Esophagus squamous epithelium (tissue), 5 donors: ENCODE results near the gene UBTD1. TPM values are rescaled to one million over a fixed set of nuclear protein-coding genes. Genes with fewer than 3 reads are reported as not detected.

Experiments used
- DNase-seq: peaks from one replicate; lab custom pipeline; 2025; lab: John Stamatoyannopoulos, UW
- H3K27ac ChIP-seq, 4 donors: fragments of 200-600 bp; sonication (generic); one replicate each; pipeline ENCODE4 v1.5.1; 2016 to 2019; ENCODE audit warnings: mild to moderate bottlenecking in 1 of 4
- H3K27me3 ChIP-seq, 4 donors: fragments of 200-600 bp; sonication (generic); 1 replicate in 3 of 4; 2 replicates in 1 of 4; pipeline versions ENCODE4 v1.5.1 to v1.6.0; 2017 to 2021; ENCODE audit warnings: antibody characterized with exemption in 1 of 4
- H3K36me3 ChIP-seq, 3 donors: fragments of 200-600 bp; sonication (generic); one replicate each; pipeline ENCODE4 v1.5.1; 2016 to 2019
- H3K4me1 ChIP-seq, 3 donors: fragments of 200-600 bp; sonication (generic); one replicate each; pipeline ENCODE4 v1.5.1; 2017 to 2019
- H3K4me3 ChIP-seq, 4 donors: fragments of 200-600 bp; sonication (generic); 1 replicate in 3 of 4; 2 replicates in 1 of 4; pipeline ENCODE4 v1.5.1; 2016 to 2019; ENCODE audit warnings: mild to moderate bottlenecking in 2 of 4, moderate library complexity in 1 of 4
- H3K9me3 ChIP-seq, 3 donors: fragments of 200-600 bp; sonication (generic); one replicate each; pipeline ENCODE4 v1.5.1; 2016 to 2019
- CTCF ChIP-seq, 6 experiments: fragments of 450-650 bp in 4 of 6; fragments of 200-600 bp in 2 of 6; sonication (generic) in 2 of 6; IDR thresholded peaks; one replicate each; pipeline ENCODE4 v1.5.1; 2016 to 2019; ENCODE audit warnings: antibody characterized with exemption in 6 of 6, mild to moderate bottlenecking in 4 of 6, moderate library complexity in 4 of 6
- POLR2A ChIP-seq, 4 donors: fragments of 450-650 bp; IDR thresholded peaks; one replicate each; pipeline ENCODE4 v1.6.1; 2017; ENCODE audit warnings: antibody characterized with exemption in 4 of 4, mild to moderate bottlenecking in 4 of 4, moderate library complexity in 3 of 4
- WGBS, 2 donors: methylation state at CpG; one replicate each; pipeline ENCODE4 v1.1.5; 2018; 5-methylcytosine and 5-hydroxymethylcytosine counted together
- intact Hi-C: fragments of 100-400 bp; cut with DNase I; formaldehyde crosslinking; loops from one replicate; pipeline ENCODE4 v1.15.0; 2022
- total RNA-seq, 4 donors: library from RNA; depleted of rRNA; stranded (reverse); fragments of >200 nt; gene quantifications; one replicate each; pipeline ENCODE4 v1.1.0, GENCODE V29; 2016
- donor health status: DM: yes; HTN: yes; CAD: no.

Gene UBTD1
- total RNA-seq, 4 donors from 2014 or later, result 4.3 to 8.5 (median 5.8) TPM

- peak within 1 kb of the TSS; percentile 69 to 99 (median 98) for H3K4me3 ChIP-seq
- no peaks in the 10 kb centered on the region for H3K9me3 ChIP-seq
- DNase-seq, result peak; percentile 95
- H3K27ac ChIP-seq, result peak within 1 kb of the TSS; percentile 95 to 99 (median 98)
- peaks cover 9 to 65% (median 27%) of the 10 kb centered on the region in 3 donors for H3K4me1 ChIP-seq
- peaks cover 0 to 9% (median 0%) of the 10 kb centered on the region in 3 donors for H3K36me3 ChIP-seq
- 1 to 4% methylated on average over 14 to 24 of the region's 73 CpGs for WGBS, 2 donors
- H3K27me3 ChIP-seq, result peaks cover 0 to 20% (median 0%) of the 10 kb centered on the region in 4 donors
- TF ChIP-seq CTCF (IDR thresholded peaks at IDR 0.05) (peak in 2 of 6 experiments; percentile 14 to 19), POLR2A (IDR thresholded peaks at IDR 0.05) (peak in 2 of 4 donors; percentile 74 to 80)
- intact Hi-C loops, result no loop called here
Measured at GRCh38 chr10:97498076-97498840, 466 bp upstream of the UBTD1 start, which contains the start of gene MMS19. MMS19 (minus strand) TSS chr10:97498422; CDS start chr10:97498384, 38 bp downstream.

- H3K9me3 ChIP-seq, result no peaks in the 10 kb centered on the region
- peaks cover 0 to 20% (median 0%) of the 10 kb centered on the region in 4 donors for H3K27me3 ChIP-seq
- TF ChIP-seq CTCF (IDR thresholded peaks at IDR 0.05), result no peak
- peak overlapping the region; percentile 69 to 99 (median 98) for H3K4me3 ChIP-seq
- H3K27ac ChIP-seq, result peak overlapping the region; percentile 95 to 99 (median 98)
- intact Hi-C loops, result no loop called here
- peaks cover 9 to 53% (median 21%) of the 10 kb centered on the region in 3 donors for H3K4me1 ChIP-seq
- no peak for DNase-seq
- no peaks in the 10 kb centered on the region for H3K36me3 ChIP-seq
- 2 to 4% methylated on average over 9 to 17 of the region's 41 CpGs for WGBS, 2 donors
Measured at GRCh38 chr10:97499561-97500296, 1.0 kb downstream of the UBTD1 start.

- Histone ChIP-seq H3K4me1 (peaks cover 6 to 48% (median 16%) of the 10 kb centered on the region in 3 donors), H3K36me3 (no peaks in the 10 kb centered on the region), H3K4me3 (peak overlapping the region in 3 of 4 donors; percentile 97 to 99 (median 98)), H3K9me3 (no peaks in the 10 kb centered on the region), H3K27ac (peak overlapping the region in 3 of 4 donors; percentile 98 to 99 (median 98)), H3K27me3 (peaks cover 0 to 20% (median 0%) of the 10 kb centered on the region in 4 donors)
- intact Hi-C loops, result no loop called here
- WGBS, 2 donors, result 65 to 75% methylated on average over 2 of the region's 2 CpGs
- no peak for TF ChIP-seq CTCF (IDR thresholded peaks at IDR 0.05)
- TF ChIP-seq POLR2A (IDR thresholded peaks at IDR 0.05), result no peak
- DNase-seq, result no peak
Measured at GRCh38 chr10:97500297-97500575, 1.5 kb downstream of the UBTD1 start.

GRCh38 chr10:97502916-97503315, 4.2 kb downstream of the UBTD1 start:
- H3K4me3 ChIP-seq, result no peak overlapping the region
- H3K9me3 ChIP-seq, result no peaks in the 10 kb centered on the region
- no peak for TF ChIP-seq CTCF (IDR thresholded peaks at IDR 0.05)
- TF ChIP-seq POLR2A (IDR thresholded peaks at IDR 0.05), result no peak
- H3K27ac ChIP-seq, result no peak overlapping the region
- H3K36me3 ChIP-seq, result no peaks in the 10 kb centered on the region
- peaks cover 0 to 20% (median 0%) of the 10 kb centered on the region in 4 donors for H3K27me3 ChIP-seq
- intact Hi-C loops, result no loop called here
- DNase-seq, result no peak
- WGBS, 2 donors, result 81 to 90% methylated on average over 5 of the region's 6 CpGs
- peaks cover 3 to 23% (median 5%) of the 10 kb centered on the region in 3 donors for H3K4me1 ChIP-seq

- H3K4me1 ChIP-seq, result peaks cover 3 to 23% (median 5%) of the 10 kb centered on the region in 3 donors
- H3K27me3 ChIP-seq, result peaks cover 0 to 20% (median 0%) of the 10 kb centered on the region in 4 donors
- no peak for DNase-seq
- H3K36me3 ChIP-seq, result no peaks in the 10 kb centered on the region
- intact Hi-C loops, result no loop called here
- no peak overlapping the region for H3K4me3 ChIP-seq
- no peaks in the 10 kb centered on the region for H3K9me3 ChIP-seq
- H3K27ac ChIP-seq, result no peak overlapping the region
- TF ChIP-seq POLR2A (IDR thresholded peaks at IDR 0.05) (no peak), CTCF (IDR thresholded peaks at IDR 0.05) (no peak)
- 40 to 84% methylated on average over 1 to 3 of the region's 3 CpGs for WGBS, 2 donors
Measured at GRCh38 chr10:97503406-97503805, 4.7 kb downstream of the UBTD1 start.
